DND-41 (cell line): Measurements from ENCODE around the gene ARL16.

Experiments
- EZH2 ChIP-seq: IDR thresholded peaks from 3 replicates; pipeline ENCODE4 v1.6.1; 2012; ENCODE audit warnings: borderline replicate concordance, low read depth, mild to moderate bottlenecking, moderate library complexity, low read length, inconsistent platforms; ENCODE audit not compliant: severe bottlenecking
- TF ChIP-seq, protein P1 (sequence below): IDR thresholded peaks from 2 replicates; pipeline ENCODE4 v1.5.1; 2012; ENCODE audit warnings: borderline replicate concordance, low read length, moderate library complexity, mild to moderate bottlenecking; ENCODE audit not compliant: poor library complexity, severe bottlenecking; ENCODE audit errors: extremely low read depth

DNA sequence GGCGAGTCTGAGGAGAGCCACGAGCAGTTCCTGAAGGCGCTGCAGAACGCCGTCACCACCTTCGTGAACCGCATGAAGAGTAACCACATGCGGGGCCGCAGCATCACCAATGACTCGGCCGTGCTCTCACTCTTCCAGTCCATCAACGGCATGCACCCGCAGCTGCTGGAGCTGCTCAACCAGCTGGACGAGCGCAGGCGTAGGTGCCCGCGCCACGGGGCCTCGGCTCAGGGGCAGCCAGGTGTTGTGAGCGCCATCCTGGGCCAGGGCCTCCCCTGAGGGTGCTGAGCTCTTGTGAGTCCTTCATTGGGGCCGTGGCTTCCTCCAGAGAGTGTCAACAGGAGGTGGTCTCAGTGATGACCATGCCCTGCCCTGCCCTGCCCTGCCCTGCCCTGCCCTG is 12.2 kb upstream of the ARL16 start:
- TF ChIP-seq, protein P1, sequence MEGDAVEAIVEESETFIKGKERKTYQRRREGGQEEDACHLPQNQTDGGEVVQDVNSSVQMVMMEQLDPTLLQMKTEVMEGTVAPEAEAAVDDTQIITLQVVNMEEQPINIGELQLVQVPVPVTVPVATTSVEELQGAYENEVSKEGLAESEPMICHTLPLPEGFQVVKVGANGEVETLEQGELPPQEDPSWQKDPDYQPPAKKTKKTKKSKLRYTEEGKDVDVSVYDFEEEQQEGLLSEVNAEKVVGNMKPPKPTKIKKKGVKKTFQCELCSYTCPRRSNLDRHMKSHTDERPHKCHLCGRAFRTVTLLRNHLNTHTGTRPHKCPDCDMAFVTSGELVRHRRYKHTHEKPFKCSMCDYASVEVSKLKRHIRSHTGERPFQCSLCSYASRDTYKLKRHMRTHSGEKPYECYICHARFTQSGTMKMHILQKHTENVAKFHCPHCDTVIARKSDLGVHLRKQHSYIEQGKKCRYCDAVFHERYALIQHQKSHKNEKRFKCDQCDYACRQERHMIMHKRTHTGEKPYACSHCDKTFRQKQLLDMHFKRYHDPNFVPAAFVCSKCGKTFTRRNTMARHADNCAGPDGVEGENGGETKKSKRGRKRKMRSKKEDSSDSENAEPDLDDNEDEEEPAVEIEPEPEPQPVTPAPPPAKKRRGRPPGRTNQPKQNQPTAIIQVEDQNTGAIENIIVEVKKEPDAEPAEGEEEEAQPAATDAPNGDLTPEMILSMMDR: no peak
- TF ChIP-seq EZH2: no peak
